Cardiac fibroblast (primary cell): ENCODE results near the gene TMEM205.

Experiments used
- DNase-seq, 2 donors: peaks; one replicate each; pipeline versions ENCODE4 v3.0.0 to v3.0.0-alpha.2; 2010; ENCODE audit warnings: low read depth in 2 of 2
- H3K4me3 ChIP-seq, 2 donors: replicated peaks in 1 of 2; 1 replicate in 1 of 2; 2 replicates in 1 of 2; pipeline ENCODE4 v1.5.1; 2011; ENCODE audit warnings: low read depth in 2 of 2, low read length in 2 of 2, mild to moderate bottlenecking in 2 of 2, moderate library complexity in 1 of 2
- TF ChIP-seq, protein P1 (sequence below): IDR thresholded peaks from one replicate; pipeline ENCODE4 v1.5.1; 2011; ENCODE audit warnings: low read depth, mild to moderate bottlenecking, low read length, inconsistent platforms

TMEM205 gene

DNA sequence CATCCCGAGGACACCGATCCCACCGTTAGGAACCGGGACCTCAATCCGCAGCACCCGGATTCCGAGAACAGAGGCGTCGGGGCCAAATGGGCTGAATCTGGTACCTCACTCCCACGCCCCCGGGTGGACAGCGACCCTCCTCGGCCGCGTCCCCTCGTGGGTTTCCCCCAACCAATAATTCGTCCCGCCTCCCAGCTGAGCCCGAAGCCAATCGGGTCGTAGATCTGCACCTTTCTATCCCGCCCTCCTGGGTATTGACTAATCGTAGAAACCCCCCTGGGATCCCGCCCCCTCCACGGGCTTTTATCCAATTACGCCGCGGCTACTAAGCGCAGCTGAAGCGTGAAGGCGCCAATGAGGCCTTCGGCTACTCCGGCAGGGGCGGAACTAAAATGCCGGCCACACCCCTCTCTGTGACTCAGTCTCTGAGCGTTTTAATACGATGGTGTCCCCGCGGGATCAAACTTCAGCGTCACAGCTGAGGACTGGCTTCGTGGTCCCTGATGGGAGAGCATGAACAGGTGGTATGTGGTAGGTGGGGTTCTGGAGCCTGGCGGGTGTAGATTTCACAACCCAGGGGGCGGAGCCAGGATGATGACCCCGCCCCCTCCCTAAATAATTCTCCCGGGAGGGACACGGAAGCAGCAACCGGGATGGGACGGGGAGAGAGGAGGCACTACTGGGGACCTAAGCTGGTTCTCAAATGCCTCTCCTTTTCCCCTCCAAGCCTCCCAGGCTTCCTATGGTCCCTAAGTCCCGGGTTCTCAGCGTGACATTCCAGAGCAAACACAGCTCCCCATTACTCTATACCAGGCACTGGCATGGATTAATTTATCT is at the start of gene TMEM205, which contains the start of gene CCDC159:
Gene TMEM205, minus strand, starts transcription at position 165 of the 837 bp plus-strand sequence. CDS start 649 bp downstream, outside the sequence.
Gene CCDC159, plus strand, starts transcription at position 416 of the 837 bp plus-strand sequence. Its CDS starts 88 bp downstream, at position 504.
- peak; percentile 99 to 100 for DNase-seq
- peak within 1 kb of the TSS; percentile 73 to 78 for H3K4me3 ChIP-seq
- TF ChIP-seq, protein P1, sequence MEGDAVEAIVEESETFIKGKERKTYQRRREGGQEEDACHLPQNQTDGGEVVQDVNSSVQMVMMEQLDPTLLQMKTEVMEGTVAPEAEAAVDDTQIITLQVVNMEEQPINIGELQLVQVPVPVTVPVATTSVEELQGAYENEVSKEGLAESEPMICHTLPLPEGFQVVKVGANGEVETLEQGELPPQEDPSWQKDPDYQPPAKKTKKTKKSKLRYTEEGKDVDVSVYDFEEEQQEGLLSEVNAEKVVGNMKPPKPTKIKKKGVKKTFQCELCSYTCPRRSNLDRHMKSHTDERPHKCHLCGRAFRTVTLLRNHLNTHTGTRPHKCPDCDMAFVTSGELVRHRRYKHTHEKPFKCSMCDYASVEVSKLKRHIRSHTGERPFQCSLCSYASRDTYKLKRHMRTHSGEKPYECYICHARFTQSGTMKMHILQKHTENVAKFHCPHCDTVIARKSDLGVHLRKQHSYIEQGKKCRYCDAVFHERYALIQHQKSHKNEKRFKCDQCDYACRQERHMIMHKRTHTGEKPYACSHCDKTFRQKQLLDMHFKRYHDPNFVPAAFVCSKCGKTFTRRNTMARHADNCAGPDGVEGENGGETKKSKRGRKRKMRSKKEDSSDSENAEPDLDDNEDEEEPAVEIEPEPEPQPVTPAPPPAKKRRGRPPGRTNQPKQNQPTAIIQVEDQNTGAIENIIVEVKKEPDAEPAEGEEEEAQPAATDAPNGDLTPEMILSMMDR = no peak

DNA sequence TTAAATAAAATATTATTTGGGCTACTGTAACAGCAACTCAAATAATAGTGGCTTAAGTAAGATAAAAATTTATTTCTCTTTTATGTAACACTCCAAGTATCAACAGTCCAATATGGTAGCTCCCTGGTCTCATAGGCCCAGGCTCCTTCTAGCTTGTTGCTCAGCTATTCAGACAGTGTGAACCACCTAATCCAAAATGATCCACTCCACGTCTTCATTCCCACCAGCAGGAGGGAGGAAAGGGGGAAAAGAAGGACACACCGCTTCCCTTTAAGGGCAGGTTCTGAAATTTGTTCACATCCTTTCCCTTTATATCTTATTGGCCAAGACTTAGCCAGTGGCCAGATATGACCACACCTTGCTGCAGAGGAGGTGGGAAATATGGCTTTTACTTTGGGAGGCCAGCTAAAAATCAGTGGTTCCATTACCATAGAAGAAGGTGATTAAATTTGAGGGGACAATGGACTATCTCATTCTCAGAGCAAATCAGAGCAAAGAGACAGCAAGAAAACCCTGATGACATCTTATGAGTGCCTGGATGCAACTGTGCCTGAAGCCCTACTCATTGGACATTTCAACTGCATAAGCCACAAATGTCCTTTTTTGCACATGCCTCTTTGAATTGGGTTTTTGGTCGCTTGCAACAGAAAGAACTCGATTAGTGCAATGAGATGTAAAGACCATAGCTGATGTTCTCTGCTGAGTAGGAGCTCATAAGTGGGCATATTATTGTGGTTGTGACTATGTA is 45.0 kb upstream of the TMEM205 start:
- no peak overlapping the region for H3K4me3 ChIP-seq
- DNase-seq = no peak
- TF ChIP-seq, protein P1 = no peak

DNA sequence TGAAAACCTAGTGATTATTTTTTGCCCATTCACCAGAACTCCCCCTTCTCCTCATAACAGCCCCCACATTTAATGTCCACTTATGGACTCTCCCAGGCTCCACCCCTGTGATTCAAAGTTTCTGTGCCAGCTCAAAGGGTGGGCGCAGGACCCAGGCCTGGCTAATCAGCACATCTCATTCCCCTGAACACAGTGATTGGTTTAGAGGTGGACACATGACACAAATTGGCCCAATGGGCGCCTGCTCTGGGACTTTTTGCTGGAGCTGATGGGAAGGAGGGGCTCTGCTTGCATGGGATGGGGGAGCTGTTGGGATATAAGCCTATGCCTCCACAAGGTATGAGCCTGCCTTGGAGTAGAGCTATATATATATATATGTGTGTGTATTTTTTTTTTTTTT is 44.3 kb upstream of the TMEM205 start:
- DNase-seq = no peak
- TF ChIP-seq, protein P1 = no peak

DNA sequence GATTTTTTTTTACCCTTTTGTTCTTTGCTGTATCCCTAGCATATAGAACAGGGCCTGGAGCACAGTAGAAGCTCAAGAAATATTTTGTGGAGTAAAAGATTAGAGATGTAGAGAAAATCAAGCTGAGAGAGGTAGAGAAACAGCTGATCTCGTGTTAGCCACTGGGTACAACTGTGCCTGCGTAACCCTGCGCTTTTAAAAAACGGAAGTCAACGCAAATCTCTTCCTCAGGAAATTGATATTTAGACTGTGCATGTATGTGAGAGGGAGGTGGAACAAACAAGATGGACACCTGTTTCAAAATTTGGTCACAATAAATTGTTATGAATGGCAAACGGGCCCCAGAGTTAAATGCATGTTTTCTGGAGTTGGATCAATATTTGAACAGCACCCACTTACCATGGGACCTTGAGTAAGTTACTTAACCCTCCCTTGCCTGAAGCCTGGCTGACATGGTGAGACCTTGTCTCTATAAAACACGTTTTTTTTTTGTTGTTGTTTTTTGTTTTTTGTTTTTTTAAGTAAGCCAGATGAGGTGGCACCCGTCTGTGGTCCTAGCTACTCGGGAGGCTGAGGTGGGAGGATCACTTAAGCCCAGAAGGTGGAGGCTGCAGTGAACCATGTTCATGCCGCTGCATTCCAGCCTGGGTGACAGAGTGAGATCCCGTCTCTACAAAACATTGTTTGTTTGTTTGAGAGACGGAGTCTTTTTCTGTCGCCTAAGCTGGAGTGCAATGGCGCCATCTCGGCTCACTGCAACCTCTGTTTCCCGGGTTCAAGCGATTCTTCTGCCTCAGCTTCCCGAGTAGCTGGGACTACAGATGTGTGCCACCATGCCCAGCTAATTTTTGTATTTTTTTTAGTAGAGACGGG is 41.3 kb upstream of the TMEM205 start:
- no peak overlapping the region for H3K4me3 ChIP-seq
- TF ChIP-seq, protein P1 = no peak
- no peak for DNase-seq

More for the DNA sequence above, 44.3 kb upstream of the TMEM205 start:
- H3K4me3 ChIP-seq = no peak overlapping the region

DNA sequence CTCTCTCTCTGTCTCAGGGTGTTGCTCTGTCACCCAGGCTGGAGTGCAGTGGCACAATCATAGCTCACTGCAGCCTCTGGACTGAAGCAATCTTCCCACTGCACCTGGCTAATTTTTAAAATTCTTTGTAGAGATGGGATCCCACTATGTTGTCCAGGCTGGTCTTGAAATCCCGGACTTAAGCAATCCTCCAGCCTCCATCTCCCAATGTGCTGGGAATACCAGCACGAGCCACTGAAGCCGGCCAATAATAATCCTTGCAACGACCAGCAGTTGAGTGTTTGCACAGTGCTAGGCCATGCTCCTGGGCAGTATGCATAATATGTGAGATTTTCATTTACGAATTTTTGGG is 38.7 kb upstream of the TMEM205 start:
- H3K4me3 ChIP-seq = no peak overlapping the region
- TF ChIP-seq, protein P1 = no peak

DNA sequence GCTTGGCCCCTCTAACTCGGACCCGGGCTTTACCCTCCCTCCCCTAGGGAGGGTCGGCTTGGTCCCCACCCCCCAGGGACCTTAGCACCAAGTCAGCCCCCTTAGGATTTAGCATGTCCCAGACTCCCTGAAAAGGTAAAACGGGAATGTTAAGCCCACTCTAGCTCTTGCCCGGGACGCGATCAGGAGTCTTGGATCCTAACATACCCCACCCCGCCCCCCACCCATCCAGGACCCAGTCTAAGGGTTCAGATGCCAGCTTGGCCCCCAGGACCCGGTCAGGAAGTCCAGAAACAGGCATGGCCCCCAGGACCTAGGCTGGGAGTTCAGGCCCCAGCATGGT is 37.6 kb upstream of the TMEM205 start:
- DNase-seq = no peak
- H3K4me3 ChIP-seq = peak overlapping the region; percentile 55 to 60
- TF ChIP-seq, protein P1 = no peak

More for the DNA sequence above, 38.7 kb upstream of the TMEM205 start:
- no peak for DNase-seq
